CD4-positive, alpha-beta T cell treated with Interferon alpha-2 for 1 hour (primary cell): Measurements from ENCODE around the gene GSG1L.

ENCODE experiments used
- DNase-seq, 2 donors: peaks; one replicate each; pipeline ENCODE4 v3.0.0-alpha.2; 2020 to 2022

Gene GSG1L

GRCh38 chr16:27767971-27768591, 295.4 kb downstream of the GSG1L start:
- no peak for DNase-seq

GRCh38 chr16:27767081-27767480, 296.4 kb downstream of the GSG1L start:
- DNase-seq: no peak

GRCh38 chr16:27766236-27766925, 297.1 kb downstream of the GSG1L start:
- DNase-seq: no peak

- no peak for DNase-seq
These were observed 298.4 kb downstream of the GSG1L start for GRCh38 chr16:27764869-27765675.

- DNase-seq: no peak
These were observed 299.1 kb downstream of the GSG1L start for GRCh38 chr16:27764427-27764826.

GRCh38 chr16:27762441-27762840, 301.1 kb downstream of the GSG1L start:
- no peak for DNase-seq

GRCh38 chr16:27761816-27762215, 301.7 kb downstream of the GSG1L start:
- no peak for DNase-seq

- no peak for DNase-seq
These were observed 302.7 kb downstream of the GSG1L start for GRCh38 chr16:27760789-27761176.

GRCh38 chr16:27759967-27760788, 303.3 kb downstream of the GSG1L start:
- peak in 1 of 2 donors; percentile 7 for DNase-seq

- no peak for DNase-seq
These were observed 304.1 kb downstream of the GSG1L start for GRCh38 chr16:27759301-27759871.

GRCh38 chr16:27758544-27758943, 305.0 kb downstream of the GSG1L start:
- no peak for DNase-seq

GRCh38 chr16:27756206-27756970, 307.1 kb downstream of the GSG1L start:
- DNase-seq: no peak

GRCh38 chr16:27754788-27755690, 308.5 kb downstream of the GSG1L start:
- no peak for DNase-seq

- DNase-seq: no peak
These were observed 310.0 kb downstream of the GSG1L start for GRCh38 chr16:27753563-27753962.

- DNase-seq: no peak
These were observed 311.3 kb downstream of the GSG1L start for GRCh38 chr16:27752241-27752640.

- DNase-seq: no peak
These were observed 311.8 kb downstream of the GSG1L start for GRCh38 chr16:27751676-27752075.

GRCh38 chr16:27751233-27751632, 312.3 kb downstream of the GSG1L start:
- DNase-seq: no peak

- no peak for DNase-seq
These were observed 313.6 kb downstream of the GSG1L start for GRCh38 chr16:27749946-27750345.

GRCh38 chr16:27749547-27749875, 314.0 kb downstream of the GSG1L start:
- no peak for DNase-seq

GRCh38 chr16:27748868-27749546, 314.5 kb downstream of the GSG1L start:
- peak; percentile 34 to 47 for DNase-seq
